ENCODE data around the gene B4GALNT4.

The B4GALNT4 gene

GRCh38 chr11:380996-381395 lies 11.7 kb downstream of the B4GALNT4 start:
- H3K27me3 ChIP-seq: peaks cover 34% of the 10 kb centered on the region
- H3K9me3 ChIP-seq: peaks cover 4% of the 10 kb centered on the region
- no peak overlapping the region for H3K4me3 ChIP-seq (ENCODE audit: low read depth in 1 of 2, low read length in 1 of 2)
- H3K36me3 ChIP-seq: no peaks in the 10 kb centered on the region
- TF ChIP-seq, protein P1, sequence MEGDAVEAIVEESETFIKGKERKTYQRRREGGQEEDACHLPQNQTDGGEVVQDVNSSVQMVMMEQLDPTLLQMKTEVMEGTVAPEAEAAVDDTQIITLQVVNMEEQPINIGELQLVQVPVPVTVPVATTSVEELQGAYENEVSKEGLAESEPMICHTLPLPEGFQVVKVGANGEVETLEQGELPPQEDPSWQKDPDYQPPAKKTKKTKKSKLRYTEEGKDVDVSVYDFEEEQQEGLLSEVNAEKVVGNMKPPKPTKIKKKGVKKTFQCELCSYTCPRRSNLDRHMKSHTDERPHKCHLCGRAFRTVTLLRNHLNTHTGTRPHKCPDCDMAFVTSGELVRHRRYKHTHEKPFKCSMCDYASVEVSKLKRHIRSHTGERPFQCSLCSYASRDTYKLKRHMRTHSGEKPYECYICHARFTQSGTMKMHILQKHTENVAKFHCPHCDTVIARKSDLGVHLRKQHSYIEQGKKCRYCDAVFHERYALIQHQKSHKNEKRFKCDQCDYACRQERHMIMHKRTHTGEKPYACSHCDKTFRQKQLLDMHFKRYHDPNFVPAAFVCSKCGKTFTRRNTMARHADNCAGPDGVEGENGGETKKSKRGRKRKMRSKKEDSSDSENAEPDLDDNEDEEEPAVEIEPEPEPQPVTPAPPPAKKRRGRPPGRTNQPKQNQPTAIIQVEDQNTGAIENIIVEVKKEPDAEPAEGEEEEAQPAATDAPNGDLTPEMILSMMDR (IDR thresholded peaks at IDR 0.05): no peak
- H3K27ac ChIP-seq: no peak overlapping the region
- H3K4me1 ChIP-seq (ENCODE audit: control insufficient read depth in 1 of 2, insufficient read depth in 1 of 2, low read depth in 1 of 2, low read length in 1 of 2): no peaks in the 10 kb centered on the region

DNA sequence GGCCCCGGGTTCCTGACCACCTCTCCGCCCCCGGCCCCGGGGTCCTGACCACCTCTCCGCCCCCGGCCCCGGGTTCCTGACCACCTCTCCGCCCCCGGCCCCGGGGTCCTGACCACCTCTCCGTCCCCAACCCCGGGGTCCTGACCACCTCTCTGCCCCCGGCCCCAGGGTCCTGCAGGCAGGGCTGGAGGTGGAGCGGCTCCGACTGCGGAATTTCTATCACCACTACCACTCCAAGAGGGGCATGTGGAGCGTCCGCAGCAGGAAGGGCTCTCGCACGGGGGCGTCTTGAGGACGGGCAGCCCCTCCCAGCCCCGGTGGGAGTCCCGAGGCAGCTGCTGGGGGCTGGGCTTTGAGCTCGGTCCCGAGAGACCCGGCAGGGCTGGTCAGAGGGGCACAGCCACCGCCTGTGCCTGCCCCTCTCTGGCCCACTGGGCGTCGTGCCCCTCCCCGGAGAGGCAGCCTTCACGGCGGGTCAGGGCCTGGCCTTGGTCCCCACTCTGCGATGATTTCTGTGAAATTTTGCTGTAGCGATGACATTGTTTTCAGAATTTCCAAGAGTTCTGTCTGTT lies 12.3 kb downstream of the B4GALNT4 start:
- no peak overlapping the region for H3K4me3 ChIP-seq (ENCODE audit: low read depth in 1 of 2, low read length in 1 of 2)
- TF ChIP-seq, protein P1 (IDR thresholded peaks at IDR 0.05): no peak

DNA sequence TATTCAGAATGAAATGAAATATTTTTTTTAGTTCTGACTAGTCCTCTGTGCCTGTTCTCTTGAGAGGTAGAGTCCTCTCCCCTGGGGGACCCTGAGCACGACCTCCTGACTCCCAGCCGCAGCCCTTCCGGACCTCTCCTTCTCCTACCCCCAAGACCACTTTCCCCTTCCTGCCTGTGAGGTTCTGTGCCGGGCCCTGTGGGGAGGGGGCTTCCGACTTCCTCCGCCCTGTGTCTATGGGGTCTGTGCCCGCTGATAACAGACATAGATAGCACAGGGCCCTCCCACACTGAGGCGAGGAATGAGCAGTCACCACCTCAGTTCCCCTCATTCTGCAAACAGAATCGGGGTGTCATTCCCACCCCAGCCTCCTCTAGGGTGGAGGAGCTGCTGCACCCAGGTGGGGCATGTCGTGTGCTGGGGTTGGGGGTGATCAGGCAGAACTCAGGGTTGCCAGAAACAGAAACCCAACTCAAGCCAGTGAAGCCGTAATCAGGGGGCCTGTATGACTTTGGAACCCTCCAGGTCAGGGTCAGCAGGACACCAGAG lies 12.9 kb downstream of the B4GALNT4 start:
- Histone ChIP-seq H3K36me3 (no peaks in the 10 kb centered on the region), H3K9me3 (peaks cover 5% of the 10 kb centered on the region), H3K4me3 (ENCODE audit: low read depth in 1 of 2, low read length in 1 of 2) (no peak overlapping the region), H3K27ac (no peak overlapping the region), H3K4me1 (ENCODE audit: control insufficient read depth in 1 of 2, insufficient read depth in 1 of 2, low read depth in 1 of 2, low read length in 1 of 2) (no peaks in the 10 kb centered on the region), H3K27me3 (peaks cover 34% of the 10 kb centered on the region)
- TF ChIP-seq, protein P1 (IDR thresholded peaks at IDR 0.05): no peak

More for the DNA sequence above, 12.3 kb downstream of the B4GALNT4 start:
- peaks cover 34% of the 10 kb centered on the region for H3K27me3 ChIP-seq
- H3K9me3 ChIP-seq: peaks cover 5% of the 10 kb centered on the region
- no peak overlapping the region for H3K27ac ChIP-seq
- no peaks in the 10 kb centered on the region for H3K4me1 ChIP-seq (ENCODE audit: control insufficient read depth in 1 of 2, insufficient read depth in 1 of 2, low read depth in 1 of 2, low read length in 1 of 2)
- no peaks in the 10 kb centered on the region for H3K36me3 ChIP-seq

DNA sequence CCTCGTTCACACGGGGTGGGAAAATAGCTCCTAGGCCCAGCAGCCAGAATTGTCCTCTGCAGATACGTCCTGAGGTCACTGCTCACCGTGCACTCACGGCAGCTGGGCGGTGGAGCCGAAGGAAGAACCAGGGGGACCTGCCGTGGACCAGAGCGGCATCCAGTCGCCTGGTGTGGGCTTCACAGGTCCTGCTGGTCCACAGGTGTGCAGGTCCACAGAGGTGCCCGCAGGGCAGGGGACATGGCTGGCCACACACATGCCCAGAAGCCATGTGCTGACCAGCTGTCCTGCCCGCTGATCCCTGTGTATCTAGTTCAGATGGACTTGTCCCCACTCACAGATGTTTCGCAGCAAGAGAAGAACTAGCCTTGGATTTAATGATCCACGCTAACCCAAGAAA lies 14.1 kb downstream of the B4GALNT4 start:
- Histone ChIP-seq H3K9me3 (peaks cover 5% of the 10 kb centered on the region), H3K4me1 (ENCODE audit: control insufficient read depth in 1 of 2, insufficient read depth in 1 of 2, low read depth in 1 of 2, low read length in 1 of 2) (no peaks in the 10 kb centered on the region), H3K27ac (no peak overlapping the region), H3K36me3 (no peaks in the 10 kb centered on the region), H3K4me3 (ENCODE audit: low read depth in 1 of 2, low read length in 1 of 2) (no peak overlapping the region), H3K27me3 (peaks cover 37% of the 10 kb centered on the region)
- TF ChIP-seq, protein P1 (IDR thresholded peaks at IDR 0.05): no peak

- Histone ChIP-seq H3K4me3 (ENCODE audit: low read depth in 1 of 2, low read length in 1 of 2) (no peak overlapping the region), H3K27me3 (peaks cover 37% of the 10 kb centered on the region), H3K4me1 (ENCODE audit: control insufficient read depth in 1 of 2, insufficient read depth in 1 of 2, low read depth in 1 of 2, low read length in 1 of 2) (no peaks in the 10 kb centered on the region), H3K27ac (no peak overlapping the region), H3K36me3 (no peaks in the 10 kb centered on the region), H3K9me3 (peaks cover 5% of the 10 kb centered on the region)
- TF ChIP-seq, protein P1 (IDR thresholded peaks at IDR 0.05): no peak
These were observed 15.2 kb downstream of the B4GALNT4 start for GRCh38 chr11:384511-384910.
